ENCODE measurements around the gene DPYD.

Gene DPYD

DNA sequence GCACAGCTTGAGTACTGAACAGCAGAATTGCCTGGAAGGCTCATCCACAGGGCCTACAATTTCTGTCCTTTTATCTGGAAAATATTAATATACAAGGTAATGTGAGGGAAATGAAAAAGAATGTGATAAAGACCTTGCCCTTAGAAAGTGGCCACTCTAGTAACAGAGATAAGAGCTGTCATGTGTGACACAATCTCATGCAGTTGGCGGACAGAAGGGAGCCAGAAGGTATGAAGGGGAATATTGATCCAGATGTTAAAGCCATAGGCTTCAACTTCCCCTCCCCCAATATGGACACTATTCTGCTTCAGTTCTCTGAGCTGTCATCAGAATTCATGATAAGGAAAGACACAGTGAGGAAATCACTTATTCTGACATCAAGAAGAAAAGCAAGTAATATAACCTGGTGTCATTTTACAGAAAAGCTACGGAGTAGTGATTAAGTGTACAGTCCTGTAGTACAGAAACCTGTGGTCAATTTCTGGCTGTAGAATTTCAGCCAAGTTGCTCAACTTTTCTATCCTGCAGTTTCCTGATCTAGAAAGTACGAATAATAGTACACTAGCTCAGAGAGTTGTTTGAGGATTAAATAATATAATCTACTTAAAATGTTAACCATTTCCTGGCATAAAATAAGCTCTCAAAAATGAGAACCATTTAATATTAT, 572.1 kb downstream of the DPYD start:
- TF ChIP-seq, protein P1, sequence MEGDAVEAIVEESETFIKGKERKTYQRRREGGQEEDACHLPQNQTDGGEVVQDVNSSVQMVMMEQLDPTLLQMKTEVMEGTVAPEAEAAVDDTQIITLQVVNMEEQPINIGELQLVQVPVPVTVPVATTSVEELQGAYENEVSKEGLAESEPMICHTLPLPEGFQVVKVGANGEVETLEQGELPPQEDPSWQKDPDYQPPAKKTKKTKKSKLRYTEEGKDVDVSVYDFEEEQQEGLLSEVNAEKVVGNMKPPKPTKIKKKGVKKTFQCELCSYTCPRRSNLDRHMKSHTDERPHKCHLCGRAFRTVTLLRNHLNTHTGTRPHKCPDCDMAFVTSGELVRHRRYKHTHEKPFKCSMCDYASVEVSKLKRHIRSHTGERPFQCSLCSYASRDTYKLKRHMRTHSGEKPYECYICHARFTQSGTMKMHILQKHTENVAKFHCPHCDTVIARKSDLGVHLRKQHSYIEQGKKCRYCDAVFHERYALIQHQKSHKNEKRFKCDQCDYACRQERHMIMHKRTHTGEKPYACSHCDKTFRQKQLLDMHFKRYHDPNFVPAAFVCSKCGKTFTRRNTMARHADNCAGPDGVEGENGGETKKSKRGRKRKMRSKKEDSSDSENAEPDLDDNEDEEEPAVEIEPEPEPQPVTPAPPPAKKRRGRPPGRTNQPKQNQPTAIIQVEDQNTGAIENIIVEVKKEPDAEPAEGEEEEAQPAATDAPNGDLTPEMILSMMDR (conservative IDR thresholded peaks at IDR 0.05; ENCODE audit: low read length) = no peak
- H3K4me3 ChIP-seq (ENCODE audit: low read length) = no peak overlapping the region
- peak; percentile 51 for DNase-seq (ENCODE audit: low read depth)

DNA sequence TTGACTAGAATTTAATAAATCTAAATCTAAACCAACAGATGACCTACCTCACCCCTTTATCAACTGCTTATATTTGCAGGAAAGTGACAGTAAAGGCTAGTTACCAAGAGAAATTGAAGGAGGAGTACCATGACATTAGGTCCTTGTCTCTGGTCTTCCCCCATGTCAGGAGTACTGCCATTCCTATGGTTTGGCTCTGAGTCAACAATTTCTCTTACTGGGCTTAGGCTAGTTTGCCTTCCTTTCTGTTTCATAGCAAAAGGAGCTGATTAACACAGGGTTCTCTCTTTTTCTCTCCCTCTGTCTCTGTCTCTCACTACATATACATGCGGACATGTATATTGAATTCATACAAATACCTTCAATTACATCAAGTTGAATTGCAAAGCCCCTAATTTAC, 579.9 kb downstream of the DPYD start:
- no peak overlapping the region for H3K4me3 ChIP-seq (ENCODE audit: low read length)
- DNase-seq (ENCODE audit: low read depth) = peak; percentile 84
- TF ChIP-seq, protein P1 (conservative IDR thresholded peaks at IDR 0.05; ENCODE audit: low read length) = no peak

DNA sequence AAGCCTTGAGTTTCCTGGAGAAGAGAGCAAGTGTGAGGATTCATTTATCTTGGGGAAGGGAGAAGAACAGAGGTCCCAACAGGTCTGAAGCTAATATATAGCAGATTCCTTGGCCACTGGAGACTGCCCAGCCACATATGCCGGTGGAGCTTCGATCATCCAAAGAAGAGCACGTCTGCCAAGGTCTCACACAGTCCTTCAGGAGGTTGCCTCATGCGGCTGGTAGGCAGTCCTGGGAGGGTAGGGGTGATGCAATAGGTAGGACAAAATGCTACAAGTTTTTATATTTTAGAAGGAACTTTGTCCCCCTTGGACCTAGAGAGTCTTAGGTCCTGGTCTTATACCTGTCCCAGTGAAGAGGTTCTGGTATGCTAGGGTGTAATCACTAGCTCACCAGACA, 582.5 kb downstream of the DPYD start:
- no peak overlapping the region for H3K4me3 ChIP-seq (ENCODE audit: low read length)
- no peak for DNase-seq (ENCODE audit: low read depth)
- TF ChIP-seq, protein P1 (conservative IDR thresholded peaks at IDR 0.05; ENCODE audit: low read length) = no peak

DNA sequence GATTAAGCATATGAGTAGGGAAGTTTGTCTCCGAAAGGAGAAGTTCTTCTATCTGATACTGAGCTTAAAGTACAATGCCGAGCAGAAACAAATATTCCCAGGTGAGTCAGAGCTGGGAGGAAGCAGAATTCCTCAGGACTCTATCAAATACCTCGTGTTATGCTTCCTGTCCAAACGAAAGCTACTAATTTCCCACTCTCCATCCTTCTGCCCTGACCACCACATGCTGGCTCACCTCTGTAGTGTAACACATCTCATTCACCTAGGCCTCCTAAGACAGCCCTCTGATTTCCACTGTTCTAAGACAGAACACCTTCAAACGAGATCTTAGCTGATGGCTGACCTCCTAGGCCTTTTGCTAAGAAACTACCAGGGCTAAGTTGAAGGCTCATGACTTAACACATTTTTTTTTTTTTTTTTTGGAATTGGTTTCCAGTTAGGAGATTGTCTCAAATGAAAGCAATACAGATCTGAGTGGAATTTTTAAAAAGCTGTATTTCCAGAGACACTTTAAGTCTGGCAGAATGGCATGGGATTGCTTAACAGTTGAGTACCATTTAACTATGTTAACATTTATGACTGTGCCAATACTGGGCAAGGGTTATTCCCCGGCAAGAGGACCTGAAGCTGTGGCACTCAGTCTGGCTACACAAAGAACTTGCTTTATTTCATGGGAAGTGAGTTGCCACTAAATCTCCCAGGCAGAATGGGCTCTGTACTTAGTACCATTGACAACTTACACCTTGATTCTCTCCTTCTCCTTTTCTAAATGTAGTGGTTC, 583.4 kb downstream of the DPYD start:
- TF ChIP-seq, protein P1 (conservative IDR thresholded peaks at IDR 0.05; ENCODE audit: low read length) = no peak
- H3K4me3 ChIP-seq (ENCODE audit: low read length) = no peak overlapping the region
- no peak for DNase-seq (ENCODE audit: low read depth)

DNA sequence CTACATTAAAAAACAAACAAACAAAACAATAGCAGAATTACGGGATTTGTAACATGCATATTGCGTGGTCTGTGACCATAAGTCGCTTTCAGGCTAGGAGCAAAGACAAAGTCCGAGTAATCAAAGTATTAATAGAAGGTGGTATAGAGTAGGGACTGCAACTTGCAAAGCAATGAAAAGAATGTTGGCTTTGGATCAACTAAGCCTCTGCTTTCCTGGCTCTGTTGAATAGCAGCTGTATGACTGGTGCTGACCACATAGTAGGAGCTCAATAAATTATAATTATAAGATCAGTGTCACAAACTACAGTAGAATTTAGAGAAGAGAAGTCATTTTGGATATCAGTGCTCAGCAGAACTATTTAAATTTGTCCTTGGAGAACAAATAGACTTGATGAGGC, 586.4 kb downstream of the DPYD start:
- peak; percentile 94 for DNase-seq (ENCODE audit: low read depth)
- TF ChIP-seq, protein P1 (conservative IDR thresholded peaks at IDR 0.05; ENCODE audit: low read length) = no peak
- no peak overlapping the region for H3K4me3 ChIP-seq (ENCODE audit: low read length)

DNA sequence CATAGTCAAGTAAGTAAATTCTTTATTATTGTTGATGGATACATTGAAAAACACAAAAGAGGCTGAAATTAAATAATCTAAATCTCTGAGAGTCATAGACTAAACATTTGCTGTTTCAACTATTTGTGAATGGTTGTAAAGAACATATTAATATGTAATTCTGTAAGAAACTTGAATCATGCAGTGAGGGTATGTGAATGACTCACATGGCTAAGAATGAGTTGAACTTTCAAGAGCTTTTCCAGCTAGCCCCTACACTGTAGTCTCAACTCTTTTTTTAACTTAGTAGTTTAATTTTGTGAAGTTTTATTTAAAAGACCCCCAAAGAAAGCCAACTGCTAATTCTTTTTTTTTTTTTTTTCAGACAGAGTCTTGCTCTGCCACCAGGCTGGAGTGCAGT, 588.1 kb downstream of the DPYD start:
- no peak overlapping the region for H3K4me3 ChIP-seq (ENCODE audit: low read length)
- DNase-seq (ENCODE audit: low read depth) = peak; percentile 73
- TF ChIP-seq, protein P1 (conservative IDR thresholded peaks at IDR 0.05; ENCODE audit: low read length) = no peak

DNA sequence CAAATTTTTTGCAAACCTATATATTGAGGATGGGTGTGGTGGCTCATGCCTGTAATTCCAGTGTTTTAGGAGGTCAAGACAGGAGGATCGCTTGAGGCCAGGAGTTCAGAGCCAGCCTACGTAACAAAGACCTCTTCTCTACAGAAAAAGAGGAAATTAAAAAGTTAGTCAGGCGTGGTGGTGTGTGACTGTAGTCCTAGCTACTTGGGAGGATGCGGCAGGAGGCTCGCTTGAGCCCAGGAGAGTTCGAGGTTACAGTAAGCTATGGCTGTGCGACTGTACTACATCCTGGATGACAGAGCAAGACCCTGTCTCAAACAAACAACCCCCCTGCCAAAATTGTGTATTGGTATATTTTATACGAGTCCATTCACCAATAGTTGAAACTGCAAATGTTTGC, 589.7 kb downstream of the DPYD start:
- TF ChIP-seq, protein P1 (conservative IDR thresholded peaks at IDR 0.05; ENCODE audit: low read length) = no peak
- DNase-seq (ENCODE audit: low read depth) = no peak
- no peak overlapping the region for H3K4me3 ChIP-seq (ENCODE audit: low read length)

Measured in AG10803 (cell line).